Amniotic epithelial cell (primary cell): ENCODE results near the gene CABP7.
A peak's percentile ranks its signal among the peaks of the same experiment; 100 is the strongest.

Experiments
- DNase-seq: peaks from one replicate; pipeline ENCODE4 v3.0.0-alpha.2; 2010; ENCODE audit warnings: low read depth

The CABP7 gene

DNA sequence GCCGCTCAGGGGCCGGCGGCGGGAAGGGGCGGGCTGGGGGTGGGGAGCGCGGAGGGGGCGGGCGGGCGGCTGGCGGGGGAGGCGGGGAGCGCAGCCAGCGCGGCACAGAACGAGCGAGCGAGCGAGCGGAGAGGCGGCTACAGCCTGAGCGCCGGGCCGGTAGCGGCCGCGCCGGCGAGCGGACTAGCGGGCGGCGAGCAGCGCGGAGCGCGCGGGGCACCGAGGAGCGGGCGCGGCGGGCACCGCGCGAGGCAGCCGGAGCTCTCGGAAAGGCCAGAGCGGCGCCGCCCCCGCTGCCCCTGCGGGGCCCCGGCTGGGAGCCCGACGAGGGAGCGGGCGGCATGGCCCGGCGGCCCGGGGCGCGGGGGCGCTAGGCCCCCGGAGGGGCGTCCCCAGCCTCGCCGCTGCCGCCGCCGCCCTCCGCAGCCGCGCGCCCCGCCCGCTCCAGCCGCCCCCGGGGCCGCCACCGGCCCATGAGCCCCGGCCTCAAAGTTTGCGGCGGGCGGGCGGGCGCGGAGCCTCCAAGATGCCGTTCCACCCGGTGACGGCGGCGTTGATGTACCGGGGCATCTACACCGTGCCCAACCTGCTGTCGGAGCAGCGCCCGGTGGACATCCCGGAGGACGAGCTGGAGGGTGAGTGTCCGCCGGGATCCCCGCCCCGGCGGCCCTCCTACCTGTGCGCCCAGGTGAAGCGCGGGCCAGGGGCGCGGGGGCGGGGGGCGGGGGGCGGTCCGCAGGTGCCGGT is at the start of gene CABP7:
Gene CABP7 (plus strand): TSS at position 105 of the 747 bp plus-strand sequence. CDS start 422 bp downstream, at position 527.
- DNase-seq = no peak

DNA sequence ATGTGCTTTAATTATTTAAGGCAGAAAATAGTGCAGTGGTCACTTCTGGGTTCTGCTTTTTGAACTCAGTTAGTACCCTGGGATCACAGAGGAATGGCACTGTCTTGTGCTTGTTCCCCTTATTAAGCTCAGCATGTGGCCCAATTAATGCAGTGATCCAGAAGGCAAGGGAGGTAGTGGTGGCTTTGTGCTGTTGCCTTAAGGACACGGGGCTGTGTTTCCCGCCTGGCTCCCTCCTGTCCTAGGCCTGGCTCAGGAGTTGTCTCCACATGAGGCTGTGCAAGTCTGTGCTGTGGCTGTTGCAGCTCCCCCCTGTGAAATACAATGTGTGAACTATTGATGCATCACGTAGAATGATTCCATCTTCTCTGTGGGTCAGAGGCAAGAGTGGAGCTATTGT is 49.2 kb upstream of the CABP7 start:
- DNase-seq = no peak

GRCh38 chr22:29673361-29674066 is 46.3 kb upstream of the CABP7 start:
- no peak for DNase-seq

DNA sequence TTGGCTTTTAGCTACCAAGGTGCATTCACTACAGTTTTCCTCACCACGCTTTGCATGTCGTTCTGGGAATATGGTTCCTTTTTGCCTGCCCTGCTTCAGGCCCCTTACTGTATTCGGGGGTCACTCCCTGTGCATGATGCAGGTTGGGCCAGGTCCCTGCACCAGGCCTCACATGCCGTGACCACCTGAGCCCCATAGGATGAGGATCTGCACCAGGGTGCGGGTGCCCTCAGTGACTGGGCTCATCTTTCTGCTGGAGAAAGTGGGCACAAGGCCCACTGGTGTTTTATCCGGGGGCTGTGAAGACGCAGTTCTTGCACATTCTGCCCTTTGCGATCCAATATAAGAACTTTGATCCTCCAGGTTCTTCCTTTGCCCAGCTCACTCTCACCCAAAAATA is 45.7 kb upstream of the CABP7 start:
- no peak for DNase-seq

DNA sequence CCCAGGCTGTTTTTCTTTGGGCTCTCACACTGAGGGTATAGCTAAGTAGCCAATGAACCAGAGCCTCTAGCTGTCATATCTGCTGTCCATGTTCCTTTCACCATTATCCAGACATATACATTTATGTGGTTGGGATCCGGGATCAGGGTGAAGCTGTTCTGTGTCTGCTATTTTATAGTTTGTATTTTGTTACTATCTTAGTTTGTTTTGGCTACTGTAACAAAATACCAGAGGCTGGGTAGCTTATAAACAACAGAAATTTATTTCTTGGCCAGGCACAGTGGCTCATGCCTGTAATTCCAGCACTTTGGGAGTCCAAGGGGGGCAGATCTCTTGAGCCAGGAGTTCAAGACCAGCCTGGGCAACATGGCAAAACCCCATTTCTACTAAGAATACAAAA is 40.5 kb upstream of the CABP7 start:
- DNase-seq = no peak

DNA sequence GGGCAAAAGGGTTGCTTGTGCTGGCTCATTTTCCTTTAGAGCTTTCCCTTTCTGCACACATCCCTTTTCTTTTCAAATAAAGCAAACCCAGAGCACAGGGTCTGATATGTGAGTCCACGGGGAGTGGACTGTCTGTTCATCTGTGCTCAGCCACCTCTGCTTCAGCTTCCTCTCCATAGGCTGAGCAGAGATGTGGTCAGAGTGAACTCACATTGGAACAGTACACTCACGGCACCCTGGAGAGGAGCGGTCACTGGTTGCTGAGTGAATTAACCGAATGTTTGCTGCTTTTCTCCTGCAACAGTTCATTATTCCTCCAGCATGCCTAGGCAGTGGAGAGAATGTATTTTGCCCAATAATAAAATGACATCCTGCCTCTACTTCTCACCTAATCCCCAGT is 36.3 kb upstream of the CABP7 start:
- DNase-seq = no peak

DNA sequence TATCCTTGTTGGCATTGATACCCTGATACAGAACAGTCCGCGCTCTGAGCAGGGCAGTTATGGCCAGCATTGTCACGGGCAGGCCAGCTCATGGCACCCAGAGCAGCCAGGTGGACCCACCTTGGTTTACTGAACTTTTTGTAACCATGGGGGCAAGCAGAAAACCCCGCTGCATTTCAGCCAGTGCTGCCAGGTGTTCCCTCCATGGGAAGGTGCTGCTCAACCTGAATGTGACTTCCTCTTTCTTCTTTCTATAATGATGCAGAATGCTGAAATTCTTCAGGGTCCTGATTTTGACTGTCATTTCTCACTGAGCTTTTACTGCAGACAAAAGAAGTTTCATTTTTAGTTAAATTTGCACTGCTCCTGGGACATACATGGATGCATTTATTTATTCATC is 35.6 kb upstream of the CABP7 start:
- DNase-seq = no peak

- DNase-seq = no peak
Measured at GRCh38 chr22:29689206-29689879, 30.5 kb upstream of the CABP7 start.

DNA sequence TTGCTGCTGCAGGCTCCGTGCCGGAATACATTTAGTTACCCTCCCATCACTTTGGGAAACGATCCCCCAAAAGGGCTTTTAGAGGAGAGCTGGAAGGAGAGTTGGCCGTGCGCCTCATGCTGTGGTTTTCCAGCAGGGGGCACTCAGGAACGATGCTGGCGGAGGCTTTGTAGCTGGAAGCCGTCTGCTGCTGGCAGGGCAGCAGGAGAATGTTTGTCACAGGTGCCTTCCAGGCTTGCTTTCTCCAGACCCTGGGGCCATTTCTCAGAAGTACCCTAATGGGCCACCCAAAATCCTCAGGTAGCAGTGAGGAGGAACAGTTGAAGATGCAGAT is 30.0 kb upstream of the CABP7 start:
- DNase-seq = peak; percentile 37

DNA sequence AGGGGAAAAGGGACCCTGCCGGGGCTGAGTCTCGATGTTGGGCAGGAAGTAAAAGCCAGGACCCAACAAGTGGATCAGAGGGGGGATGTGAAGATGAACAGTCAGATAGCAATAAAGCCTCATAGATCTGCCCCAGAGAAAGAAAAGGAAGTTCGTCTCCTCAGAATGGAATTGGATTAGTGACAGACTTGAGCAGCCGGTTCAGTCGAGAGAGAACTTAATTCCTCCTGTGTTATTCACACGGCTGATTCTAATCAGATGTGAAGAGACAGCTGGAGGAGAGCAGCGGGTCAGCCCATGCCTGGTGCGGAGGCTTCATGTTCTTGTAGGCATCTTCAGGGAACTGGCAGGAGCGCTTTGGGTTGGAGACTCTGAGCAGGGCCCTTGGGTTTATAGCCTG is 29.3 kb upstream of the CABP7 start:
- no peak for DNase-seq

- DNase-seq = no peak
Measured at GRCh38 chr22:29691636-29692326, 28.0 kb upstream of the CABP7 start.

DNA sequence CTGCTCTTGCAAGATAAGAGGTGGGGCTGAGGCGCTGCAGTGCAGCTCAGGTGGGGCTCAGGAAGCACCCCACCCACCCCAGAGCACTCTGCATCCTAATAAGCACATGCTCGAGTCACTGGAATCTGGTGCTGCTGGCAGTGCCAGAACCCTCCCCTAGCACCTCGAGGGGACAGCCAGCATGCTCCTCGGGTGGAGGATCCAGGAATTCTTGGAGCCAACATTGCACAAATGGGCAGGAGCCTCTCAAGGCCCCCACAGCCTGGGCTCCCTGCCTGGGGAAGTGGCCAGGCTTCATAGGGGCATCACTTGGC is 27.5 kb upstream of the CABP7 start:
- no peak for DNase-seq

- no peak for DNase-seq
Measured at GRCh38 chr22:29693161-29693560, 26.6 kb upstream of the CABP7 start.

DNA sequence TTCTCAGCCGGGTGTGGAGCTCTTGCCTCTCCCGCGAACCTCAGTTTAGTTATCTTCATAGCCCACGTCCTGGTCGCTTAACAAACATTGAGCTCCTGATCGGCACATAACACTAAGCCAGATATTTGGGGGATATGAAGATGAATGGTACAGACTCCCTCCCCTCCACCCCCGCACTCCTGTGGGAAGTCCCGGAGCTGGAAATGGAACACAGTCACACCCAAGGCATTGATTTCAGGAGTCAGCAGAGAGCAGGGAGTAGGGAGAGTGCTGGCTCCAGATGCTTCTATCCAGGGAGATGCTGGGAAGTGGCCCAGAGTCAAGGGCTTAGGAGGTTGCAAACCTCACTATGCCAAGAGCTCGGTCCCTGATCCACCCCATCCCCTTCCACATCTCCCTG is 26.1 kb upstream of the CABP7 start:
- no peak for DNase-seq

DNA sequence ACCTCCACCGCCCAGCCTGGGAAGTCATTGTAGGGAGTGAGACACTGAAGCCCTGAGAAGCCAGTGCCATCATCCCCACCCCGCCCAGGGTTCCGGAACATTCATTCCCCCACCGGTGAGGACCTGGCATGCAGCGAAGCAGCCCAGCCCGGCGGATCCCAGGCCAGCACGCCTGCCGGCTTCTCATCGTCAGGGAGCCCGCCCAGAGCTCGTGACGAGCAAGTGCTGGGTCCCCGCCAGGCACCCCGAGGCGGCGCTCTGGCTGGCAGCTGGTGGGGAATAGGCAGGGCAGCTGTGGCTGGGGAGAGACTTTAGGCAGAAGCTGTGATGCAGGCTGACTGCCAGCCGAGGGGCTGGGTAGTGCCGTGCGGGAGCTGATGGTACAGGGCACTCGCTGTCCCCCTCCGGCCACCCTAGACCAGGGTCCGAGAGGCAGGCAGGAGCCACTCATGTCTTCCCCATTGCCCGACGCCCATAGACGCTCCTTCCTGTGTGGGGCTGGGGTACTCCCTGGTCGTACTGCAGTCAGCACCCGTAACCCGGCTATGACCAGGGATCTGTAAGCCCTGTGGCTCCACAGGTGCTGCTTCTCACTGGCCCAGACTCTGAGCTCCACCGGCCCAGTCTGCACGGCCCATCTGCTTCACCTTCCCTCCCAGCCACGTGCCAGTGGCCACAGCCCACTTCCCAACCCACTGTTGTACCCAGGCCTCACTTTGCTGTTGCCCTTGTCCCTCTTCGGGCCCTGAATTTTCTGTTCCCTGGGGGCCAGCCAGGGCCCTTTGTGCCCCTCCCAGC is 24.5 kb upstream of the CABP7 start:
- no peak for DNase-seq

DNA sequence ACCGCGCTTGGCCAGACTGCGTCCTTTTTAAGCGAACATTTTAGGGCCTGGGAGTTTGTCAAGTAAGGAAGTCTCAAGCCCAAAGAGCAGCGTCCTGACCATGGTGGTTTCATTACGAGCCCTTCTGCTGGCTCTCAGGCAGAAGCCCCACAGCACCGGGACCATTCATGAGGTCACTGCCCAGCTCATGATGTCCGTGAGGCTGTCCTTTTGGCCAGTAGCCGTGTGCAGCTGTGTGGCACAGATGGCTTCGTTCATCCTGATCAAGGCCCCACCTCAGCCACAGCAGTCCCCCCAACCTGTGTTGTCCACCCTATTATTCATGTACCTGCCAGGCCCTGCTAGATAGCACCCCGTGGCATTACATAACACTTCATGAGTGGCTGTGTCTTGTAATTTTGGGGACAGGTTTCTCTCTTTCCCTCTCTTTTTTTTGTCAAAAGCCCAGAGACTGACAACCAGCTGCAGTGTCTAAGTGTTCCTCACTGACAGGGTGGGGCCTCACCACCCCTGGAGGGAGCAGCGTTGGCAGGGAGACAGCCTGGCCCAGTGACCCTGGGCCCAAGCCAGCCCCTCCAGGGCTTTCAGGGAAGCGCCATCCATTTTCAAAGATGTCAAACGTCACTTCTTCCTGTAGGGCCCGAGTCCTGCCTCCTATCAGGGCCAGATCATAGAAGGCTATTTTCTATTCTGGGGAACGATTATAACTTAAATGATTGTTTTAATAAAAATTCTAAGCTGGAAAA is 21.8 kb upstream of the CABP7 start:
- no peak for DNase-seq

DNA sequence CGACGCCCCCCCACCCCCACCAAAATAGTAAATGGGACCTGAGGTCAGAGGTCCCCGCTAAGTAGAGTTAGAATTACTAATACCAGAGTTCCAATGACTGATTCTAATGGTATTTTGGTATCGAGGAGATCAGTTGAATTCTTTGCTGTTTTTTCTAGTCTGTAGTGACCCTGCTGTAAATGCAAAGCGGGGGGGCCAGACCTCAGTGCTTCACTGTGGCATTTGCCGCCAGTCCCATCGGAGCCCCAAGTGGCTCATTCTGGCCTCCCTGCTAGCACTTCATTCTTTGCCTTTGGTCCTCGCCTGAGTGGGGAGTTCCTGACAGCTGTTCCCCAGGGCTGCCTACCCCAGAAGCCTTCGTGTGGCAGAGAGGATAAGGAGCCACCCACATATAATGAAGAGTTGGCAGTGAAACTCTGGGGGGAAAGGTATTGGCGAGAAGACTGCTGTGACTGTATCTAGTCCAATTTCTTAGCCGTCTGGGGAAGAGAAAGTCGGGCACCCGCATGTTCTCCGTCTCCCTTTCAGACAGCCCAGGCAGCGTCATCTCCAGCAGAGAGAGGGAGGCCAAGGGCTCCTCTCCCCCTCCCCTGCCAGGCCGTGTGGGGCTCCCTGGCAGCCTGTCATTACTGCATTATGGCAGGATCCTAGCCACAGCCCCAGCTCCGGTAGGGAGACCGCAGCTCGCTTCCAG is 19.4 kb upstream of the CABP7 start:
- no peak for DNase-seq

GRCh38 chr22:29700900-29701154 is 19.0 kb upstream of the CABP7 start:
- no peak for DNase-seq

DNA sequence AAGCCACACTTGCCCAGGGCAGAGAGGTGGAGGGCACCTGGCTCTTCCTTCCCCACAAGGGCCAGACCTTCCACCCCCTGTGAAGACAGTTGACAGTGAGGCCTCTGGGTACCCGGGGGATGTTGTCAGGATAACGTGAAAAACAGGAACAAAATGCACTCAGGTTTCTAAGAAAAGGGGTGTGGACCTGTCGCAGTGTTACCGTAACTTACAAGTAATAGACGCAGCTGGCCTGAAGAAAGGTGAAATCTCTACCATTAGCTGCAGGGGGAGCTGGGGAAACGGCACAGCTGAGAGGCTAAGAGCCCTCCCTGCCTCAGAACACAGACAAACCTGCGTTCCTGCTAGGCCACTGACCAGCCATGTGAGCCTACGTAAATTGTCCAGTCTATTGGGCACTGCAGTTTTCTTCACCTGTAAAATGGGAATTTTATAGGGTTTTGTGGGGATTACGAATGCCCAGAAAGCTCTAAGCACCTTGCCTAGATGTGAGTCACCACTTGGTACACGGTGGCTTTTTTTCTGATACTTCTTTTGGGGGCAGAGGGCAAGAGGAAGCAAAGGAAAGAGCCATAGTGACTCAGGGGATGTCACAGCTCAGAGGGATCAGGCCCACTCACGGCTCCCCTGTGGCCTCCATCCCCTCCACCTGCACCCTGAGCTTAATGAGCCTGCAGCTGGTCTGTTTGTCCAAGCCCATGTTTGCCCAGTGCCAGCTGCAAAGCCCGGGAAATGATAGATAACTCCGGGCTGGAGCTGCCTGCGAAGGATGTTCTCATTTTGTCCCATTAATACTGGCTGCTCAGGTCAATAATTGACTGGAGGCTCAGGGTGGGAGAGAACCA is 18.4 kb upstream of the CABP7 start:
- peak; percentile 7 for DNase-seq
